HG02943 (cell line): ENCODE measurements around the gene RASA3.

ENCODE experiments used
- ATAC-seq: cut with Tn5 transposase; IDR thresholded peaks from one replicate; pipeline ENCODE4 v1.9.1; 2021; ENCODE audit warnings: mild to moderate bottlenecking, low read depth, moderate library complexity; ENCODE audit not compliant: unreplicated experiment

The RASA3 gene

GRCh38 chr13:114041493-114041892, 90.9 kb downstream of the RASA3 start:
- no peak for ATAC-seq

GRCh38 chr13:114039471-114040141, 92.8 kb downstream of the RASA3 start:
- no peak for ATAC-seq

- no peak for ATAC-seq
Observed at GRCh38 chr13:114038900-114039299, 93.5 kb downstream of the RASA3 start.

GRCh38 chr13:114038211-114038613, 94.2 kb downstream of the RASA3 start:
- no peak for ATAC-seq

- ATAC-seq = no peak
Observed at GRCh38 chr13:114037674-114038073, 94.7 kb downstream of the RASA3 start.

- no peak for ATAC-seq
Observed at GRCh38 chr13:114035583-114036531, 96.6 kb downstream of the RASA3 start.

- ATAC-seq = no peak
Observed at GRCh38 chr13:114035186-114035582, 97.2 kb downstream of the RASA3 start.

GRCh38 chr13:114034481-114034891, 97.9 kb downstream of the RASA3 start:
- no peak for ATAC-seq

- ATAC-seq = no peak
Observed at GRCh38 chr13:114033541-114034315, 98.7 kb downstream of the RASA3 start.

- ATAC-seq = no peak
Observed at GRCh38 chr13:114032126-114032799, 100.2 kb downstream of the RASA3 start.

GRCh38 chr13:114031631-114032030, 100.8 kb downstream of the RASA3 start:
- no peak for ATAC-seq

GRCh38 chr13:114030666-114031610, 101.5 kb downstream of the RASA3 start:
- no peak for ATAC-seq

GRCh38 chr13:114029866-114030625, 102.4 kb downstream of the RASA3 start:
- no peak for ATAC-seq

GRCh38 chr13:114027826-114028225, 104.6 kb downstream of the RASA3 start:
- no peak for ATAC-seq

GRCh38 chr13:114027046-114027715, 105.2 kb downstream of the RASA3 start:
- ATAC-seq = no peak

- no peak for ATAC-seq
Observed at GRCh38 chr13:114026481-114026880, 105.9 kb downstream of the RASA3 start.

- ATAC-seq = no peak
Observed at GRCh38 chr13:114025714-114026431, 106.5 kb downstream of the RASA3 start.

GRCh38 chr13:114025405-114025713, 107.1 kb downstream of the RASA3 start:
- ATAC-seq = no peak
